ENCODE results near the gene NEDD4L.

DNA sequence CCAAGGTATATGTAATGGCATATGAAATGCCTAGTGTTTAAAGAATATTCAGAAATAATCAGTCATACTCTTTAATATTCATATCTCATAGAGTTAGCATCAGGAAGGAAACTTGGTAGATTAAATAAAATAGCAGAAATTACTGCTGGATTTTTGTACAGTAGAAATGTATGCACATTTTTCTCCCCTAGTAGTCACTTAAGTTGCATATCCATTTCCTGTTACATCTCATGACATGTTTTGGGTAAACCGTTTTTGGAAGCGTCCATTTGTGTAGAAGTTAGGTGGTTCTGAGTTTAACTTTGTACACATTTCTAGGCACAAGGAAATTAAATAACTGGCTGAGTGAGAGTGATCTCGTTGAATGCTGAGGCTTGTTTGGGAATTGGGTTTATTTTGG is 21.9 kb downstream of the NEDD4L start:
- TF ChIP-seq, protein P1, sequence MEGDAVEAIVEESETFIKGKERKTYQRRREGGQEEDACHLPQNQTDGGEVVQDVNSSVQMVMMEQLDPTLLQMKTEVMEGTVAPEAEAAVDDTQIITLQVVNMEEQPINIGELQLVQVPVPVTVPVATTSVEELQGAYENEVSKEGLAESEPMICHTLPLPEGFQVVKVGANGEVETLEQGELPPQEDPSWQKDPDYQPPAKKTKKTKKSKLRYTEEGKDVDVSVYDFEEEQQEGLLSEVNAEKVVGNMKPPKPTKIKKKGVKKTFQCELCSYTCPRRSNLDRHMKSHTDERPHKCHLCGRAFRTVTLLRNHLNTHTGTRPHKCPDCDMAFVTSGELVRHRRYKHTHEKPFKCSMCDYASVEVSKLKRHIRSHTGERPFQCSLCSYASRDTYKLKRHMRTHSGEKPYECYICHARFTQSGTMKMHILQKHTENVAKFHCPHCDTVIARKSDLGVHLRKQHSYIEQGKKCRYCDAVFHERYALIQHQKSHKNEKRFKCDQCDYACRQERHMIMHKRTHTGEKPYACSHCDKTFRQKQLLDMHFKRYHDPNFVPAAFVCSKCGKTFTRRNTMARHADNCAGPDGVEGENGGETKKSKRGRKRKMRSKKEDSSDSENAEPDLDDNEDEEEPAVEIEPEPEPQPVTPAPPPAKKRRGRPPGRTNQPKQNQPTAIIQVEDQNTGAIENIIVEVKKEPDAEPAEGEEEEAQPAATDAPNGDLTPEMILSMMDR (IDR thresholded peaks at IDR 0.05): no peak
- TF ChIP-seq POLR2AphosphoS5 (IDR thresholded peaks at IDR 0.05): no peak
